Kidney (tissue), 14 donors: ENCODE results near the gene NMUR2. TPM values are rescaled to one million over a fixed set of nuclear protein-coding genes. Genes with fewer than 3 reads are reported as not detected.

ENCODE experiments used
- DNase-seq, 5 donors: peaks; one replicate each; pipeline ENCODE4 v3.0.0-alpha.2; 2013 to 2020
- FAIRE-seq: peaks from 2 replicates; lab custom pipeline; 2012; peaks lifted over from hg19 to GRCh38; lab: Jason Lieb, UNC
- H3K27ac ChIP-seq, 2 donors: one replicate each; pipeline ENCODE4 v1.7.0; 2013; ENCODE audit warnings: low read depth in 2 of 2, low read length in 2 of 2, inconsistent platforms in 1 of 2
- H3K27me3 ChIP-seq: one replicate; pipeline ENCODE4 v1.7.1; 2013; ENCODE audit warnings: low read length, inconsistent platforms; ENCODE audit not compliant: control insufficient read depth, insufficient read depth
- H3K36me3 ChIP-seq, 3 donors: one replicate each; pipeline versions ENCODE4 v1.7.0 to v1.7.1; 2013; ENCODE audit warnings: low read length in 3 of 3, control low read depth in 1 of 3, inconsistent platforms in 1 of 3; ENCODE audit not compliant: insufficient read depth in 3 of 3, control insufficient read depth in 2 of 3
- H3K4me1 ChIP-seq, 3 donors: one replicate each; pipeline versions ENCODE4 v1.7.0 to v1.7.1; 2013; ENCODE audit warnings: low read length in 3 of 3, inconsistent platforms in 1 of 3, low read depth in 1 of 3; ENCODE audit not compliant: control insufficient read depth in 2 of 3, insufficient read depth in 2 of 3
- H3K4me3 ChIP-seq, 3 donors: one replicate each; pipeline versions ENCODE4 v1.7.0 to v1.8.1; 2013; ENCODE audit warnings: low read length in 3 of 3, control low read depth in 1 of 3, inconsistent platforms in 1 of 3
- H3K9ac ChIP-seq, 3 donors: one replicate each; pipeline versions ENCODE4 v1.7.0 to v1.7.1; 2013; ENCODE audit warnings: low read length in 3 of 3, control low read depth in 1 of 3, inconsistent platforms in 1 of 3
- H3K9me3 ChIP-seq, 3 donors: one replicate each; pipeline versions ENCODE4 v1.7.0 to v1.7.1; 2013; ENCODE audit warnings: low read length in 3 of 3, control low read depth in 1 of 3, inconsistent platforms in 1 of 3; ENCODE audit not compliant: control insufficient read depth in 2 of 3, insufficient read depth in 1 of 3
- intact Hi-C: fragments of 100-400 bp; cut with DNase I; formaldehyde crosslinking; loops from one replicate; pipeline ENCODE4 v1.11.1; 2022
- polyA plus RNA-seq: library from polyadenylated mRNA; stranded (reverse); fragments of 350-450 nt; fragmentation: Illumina TruSeq; extraction: RNeasy Lipid Tissue Mini Kit (QIAGEN cat#74804); gene quantifications from one replicate; pipeline ENCODE4 v1.2.3, GENCODE V29; 2014; ENCODE audit warnings: low read depth, low replicate concordance; ENCODE audit not compliant: insufficient read depth
- total RNA-seq: library from RNA; stranded (reverse); fragmentation: NEBNext Ultra II Directional; extraction: Animal tissue kit (Norgen Biotek cat#: 25700); gene quantifications from one replicate; pipeline ENCODE4 v1.2.1, GENCODE V29; 2021
- TF ChIP-seq, protein P1 (sequence below): IDR thresholded peaks from 3 replicates; pipeline ENCODE4 v1.5.1; 2012; ENCODE audit warnings: mild to moderate bottlenecking, moderate library complexity, borderline replicate concordance; ENCODE audit not compliant: insufficient read depth; ENCODE audit errors: extremely low read depth
- donor health status: control.
- donor health status: control.
- donor health status: control.
- donor health status: control.
- donor health status: control.
- donor health status: DM: yes; HTN: yes; CAD: no.
- donor health status: Normal renal cell carcinoma (clear cell type).

The NMUR2 gene
- total and polyA plus RNA-seq, 2 donors from 2014 or later, result 0.30 TPM; not detected in 1

DNA sequence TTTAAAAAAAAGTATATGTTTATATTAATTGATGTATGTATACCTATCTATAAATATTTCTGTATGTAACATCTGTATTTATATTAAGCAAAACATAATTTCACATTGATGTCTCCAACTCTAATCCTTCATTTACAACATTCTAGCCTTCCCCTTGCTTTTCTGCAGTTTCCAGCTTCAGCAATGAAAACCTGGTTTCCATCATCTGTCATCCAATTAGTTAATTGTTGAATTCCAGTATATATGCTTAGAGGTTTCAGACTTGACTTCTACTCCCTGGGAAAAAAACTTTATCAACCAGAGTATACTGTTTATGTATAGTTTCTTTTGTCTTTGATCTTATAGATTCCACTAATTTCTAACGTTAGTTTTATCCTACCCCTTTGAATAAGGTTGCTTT lies 38.4 kb downstream of the NMUR2 start:
- Histone ChIP-seq H3K9me3 (no peaks in the 10 kb centered on the region), H3K36me3 (no peaks in the 10 kb centered on the region), H3K4me1 (no peaks in the 10 kb centered on the region), H3K27me3 (no peaks in the 10 kb centered on the region), H3K27ac (no peak overlapping the region), H3K4me3 (no peak overlapping the region), H3K9ac (no peak overlapping the region)
- peak in 2 of 5 donors; percentile 35 to 63 for DNase-seq
- no peak for FAIRE-seq
- TF ChIP-seq, protein P1, sequence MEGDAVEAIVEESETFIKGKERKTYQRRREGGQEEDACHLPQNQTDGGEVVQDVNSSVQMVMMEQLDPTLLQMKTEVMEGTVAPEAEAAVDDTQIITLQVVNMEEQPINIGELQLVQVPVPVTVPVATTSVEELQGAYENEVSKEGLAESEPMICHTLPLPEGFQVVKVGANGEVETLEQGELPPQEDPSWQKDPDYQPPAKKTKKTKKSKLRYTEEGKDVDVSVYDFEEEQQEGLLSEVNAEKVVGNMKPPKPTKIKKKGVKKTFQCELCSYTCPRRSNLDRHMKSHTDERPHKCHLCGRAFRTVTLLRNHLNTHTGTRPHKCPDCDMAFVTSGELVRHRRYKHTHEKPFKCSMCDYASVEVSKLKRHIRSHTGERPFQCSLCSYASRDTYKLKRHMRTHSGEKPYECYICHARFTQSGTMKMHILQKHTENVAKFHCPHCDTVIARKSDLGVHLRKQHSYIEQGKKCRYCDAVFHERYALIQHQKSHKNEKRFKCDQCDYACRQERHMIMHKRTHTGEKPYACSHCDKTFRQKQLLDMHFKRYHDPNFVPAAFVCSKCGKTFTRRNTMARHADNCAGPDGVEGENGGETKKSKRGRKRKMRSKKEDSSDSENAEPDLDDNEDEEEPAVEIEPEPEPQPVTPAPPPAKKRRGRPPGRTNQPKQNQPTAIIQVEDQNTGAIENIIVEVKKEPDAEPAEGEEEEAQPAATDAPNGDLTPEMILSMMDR, result no peak
- intact Hi-C loops, result no loop called here

DNA sequence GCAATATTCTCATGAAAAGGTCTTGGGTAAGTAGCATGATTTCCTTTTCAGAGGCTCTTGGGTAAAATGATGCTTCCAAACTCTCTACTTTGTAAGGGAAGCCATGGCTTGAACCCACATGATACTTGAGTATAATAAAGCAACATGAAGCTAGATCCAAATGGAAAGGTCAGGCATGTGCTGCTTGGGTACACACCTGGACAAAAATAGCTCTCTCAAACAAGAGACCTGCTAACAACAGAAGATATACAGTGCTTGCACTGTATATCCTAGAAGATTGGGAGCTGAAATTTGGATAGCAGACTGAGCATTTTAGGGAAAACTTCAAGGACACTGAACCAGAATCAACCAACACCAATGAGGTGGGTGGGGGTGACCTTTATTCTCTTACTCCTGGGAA lies 40.2 kb downstream of the NMUR2 start:
- Histone ChIP-seq H3K9me3 (no peaks in the 10 kb centered on the region), H3K27ac (no peak overlapping the region), H3K4me1 (no peaks in the 10 kb centered on the region), H3K36me3 (no peaks in the 10 kb centered on the region), H3K27me3 (no peaks in the 10 kb centered on the region), H3K9ac (no peak overlapping the region), H3K4me3 (no peak overlapping the region)
- intact Hi-C loops, result no loop called here
- FAIRE-seq (no peak), DNase-seq (no peak)
- TF ChIP-seq, protein P1, result no peak

DNA sequence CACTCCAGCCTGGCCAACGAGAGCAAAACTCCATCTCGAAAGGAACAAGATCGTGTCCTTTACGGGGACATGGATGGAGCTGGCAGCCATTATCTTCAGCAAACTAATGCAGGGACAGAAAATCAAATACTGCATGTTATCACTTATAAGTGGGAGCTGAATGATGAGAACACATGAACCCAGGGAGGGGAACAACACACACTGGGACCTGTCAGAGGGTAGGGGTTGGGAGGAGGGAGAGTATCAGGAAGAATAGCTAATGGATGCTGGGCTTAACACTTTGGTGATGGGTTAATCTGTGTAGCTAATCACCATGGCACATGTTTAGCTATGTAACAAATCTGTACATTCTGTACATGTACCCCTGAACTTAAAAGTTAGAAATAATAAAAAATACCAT lies 40.9 kb downstream of the NMUR2 start:
- Histone ChIP-seq H3K4me3 (no peak overlapping the region), H3K36me3 (no peaks in the 10 kb centered on the region), H3K9me3 (no peaks in the 10 kb centered on the region), H3K27me3 (no peaks in the 10 kb centered on the region), H3K4me1 (no peaks in the 10 kb centered on the region), H3K9ac (no peak overlapping the region), H3K27ac (no peak overlapping the region)
- intact Hi-C loops, result no loop called here
- DNase-seq, result no peak
- no peak for FAIRE-seq
- TF ChIP-seq, protein P1, result no peak
